ENCODE results near the gene RBBP5.
A peak's percentile ranks its signal among the peaks of the same experiment; 100 is the strongest.

Gene RBBP5

DNA sequence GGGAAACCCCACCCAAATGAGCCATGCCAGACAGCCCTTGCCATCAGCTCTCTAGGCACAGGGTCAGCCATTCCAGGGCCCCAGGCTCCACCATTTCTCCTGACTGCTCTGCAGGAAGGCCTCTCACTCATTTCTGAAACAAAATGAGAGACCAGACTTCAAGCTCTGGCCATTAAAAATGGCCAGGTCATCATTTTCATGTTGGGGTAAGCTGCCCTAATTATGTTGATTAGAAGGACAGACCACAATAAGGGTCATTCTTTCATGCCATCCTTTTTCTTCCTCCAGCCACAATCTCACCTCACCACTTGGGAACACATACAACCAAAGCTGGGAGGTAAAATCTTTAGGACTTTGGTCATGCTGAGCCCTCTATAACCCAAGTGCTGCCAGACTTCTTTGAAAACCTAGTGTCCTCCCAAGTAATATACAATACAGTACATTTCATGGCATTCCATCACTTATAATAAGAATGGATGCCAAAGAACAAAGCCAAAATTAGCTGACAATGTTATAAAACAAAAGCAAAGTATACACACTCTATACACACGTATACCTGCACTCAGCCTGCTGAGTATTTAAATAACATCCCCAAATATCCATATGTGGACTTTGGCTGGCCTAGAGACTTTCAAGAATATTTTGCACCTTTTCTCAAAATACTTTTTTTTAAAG is 22.4 kb upstream of the RBBP5 start:
- no peak overlapping the region for H3K27ac ChIP-seq
- no peak for TF ChIP-seq ZFX (IDR thresholded peaks at IDR 0.05; ENCODE audit: borderline replicate concordance)
- TF ChIP-seq, protein P1, sequence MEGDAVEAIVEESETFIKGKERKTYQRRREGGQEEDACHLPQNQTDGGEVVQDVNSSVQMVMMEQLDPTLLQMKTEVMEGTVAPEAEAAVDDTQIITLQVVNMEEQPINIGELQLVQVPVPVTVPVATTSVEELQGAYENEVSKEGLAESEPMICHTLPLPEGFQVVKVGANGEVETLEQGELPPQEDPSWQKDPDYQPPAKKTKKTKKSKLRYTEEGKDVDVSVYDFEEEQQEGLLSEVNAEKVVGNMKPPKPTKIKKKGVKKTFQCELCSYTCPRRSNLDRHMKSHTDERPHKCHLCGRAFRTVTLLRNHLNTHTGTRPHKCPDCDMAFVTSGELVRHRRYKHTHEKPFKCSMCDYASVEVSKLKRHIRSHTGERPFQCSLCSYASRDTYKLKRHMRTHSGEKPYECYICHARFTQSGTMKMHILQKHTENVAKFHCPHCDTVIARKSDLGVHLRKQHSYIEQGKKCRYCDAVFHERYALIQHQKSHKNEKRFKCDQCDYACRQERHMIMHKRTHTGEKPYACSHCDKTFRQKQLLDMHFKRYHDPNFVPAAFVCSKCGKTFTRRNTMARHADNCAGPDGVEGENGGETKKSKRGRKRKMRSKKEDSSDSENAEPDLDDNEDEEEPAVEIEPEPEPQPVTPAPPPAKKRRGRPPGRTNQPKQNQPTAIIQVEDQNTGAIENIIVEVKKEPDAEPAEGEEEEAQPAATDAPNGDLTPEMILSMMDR (IDR thresholded peaks at IDR 0.05): no peak

DNA sequence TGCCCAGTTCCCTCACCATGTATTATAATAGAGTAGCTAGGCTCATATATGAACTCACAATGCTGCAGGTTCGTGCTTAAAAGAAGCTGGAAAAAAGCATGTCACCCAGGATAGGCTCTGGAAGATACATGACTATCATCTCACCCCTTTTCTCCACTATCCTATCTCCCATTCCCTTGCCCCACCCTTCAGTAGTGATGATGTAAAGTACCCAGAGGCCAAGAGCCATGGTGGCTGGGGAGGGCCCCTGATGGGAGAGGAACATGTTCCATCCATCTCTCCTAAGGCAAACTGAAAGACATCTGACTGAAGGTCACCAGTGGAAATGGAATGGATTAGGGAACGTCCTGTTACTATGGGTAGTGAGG is 20.3 kb upstream of the RBBP5 start:
- H3K27ac ChIP-seq: no peak overlapping the region
- TF ChIP-seq, protein P1 (IDR thresholded peaks at IDR 0.05): no peak
- no peak for TF ChIP-seq ZFX (IDR thresholded peaks at IDR 0.05; ENCODE audit: borderline replicate concordance)

DNA sequence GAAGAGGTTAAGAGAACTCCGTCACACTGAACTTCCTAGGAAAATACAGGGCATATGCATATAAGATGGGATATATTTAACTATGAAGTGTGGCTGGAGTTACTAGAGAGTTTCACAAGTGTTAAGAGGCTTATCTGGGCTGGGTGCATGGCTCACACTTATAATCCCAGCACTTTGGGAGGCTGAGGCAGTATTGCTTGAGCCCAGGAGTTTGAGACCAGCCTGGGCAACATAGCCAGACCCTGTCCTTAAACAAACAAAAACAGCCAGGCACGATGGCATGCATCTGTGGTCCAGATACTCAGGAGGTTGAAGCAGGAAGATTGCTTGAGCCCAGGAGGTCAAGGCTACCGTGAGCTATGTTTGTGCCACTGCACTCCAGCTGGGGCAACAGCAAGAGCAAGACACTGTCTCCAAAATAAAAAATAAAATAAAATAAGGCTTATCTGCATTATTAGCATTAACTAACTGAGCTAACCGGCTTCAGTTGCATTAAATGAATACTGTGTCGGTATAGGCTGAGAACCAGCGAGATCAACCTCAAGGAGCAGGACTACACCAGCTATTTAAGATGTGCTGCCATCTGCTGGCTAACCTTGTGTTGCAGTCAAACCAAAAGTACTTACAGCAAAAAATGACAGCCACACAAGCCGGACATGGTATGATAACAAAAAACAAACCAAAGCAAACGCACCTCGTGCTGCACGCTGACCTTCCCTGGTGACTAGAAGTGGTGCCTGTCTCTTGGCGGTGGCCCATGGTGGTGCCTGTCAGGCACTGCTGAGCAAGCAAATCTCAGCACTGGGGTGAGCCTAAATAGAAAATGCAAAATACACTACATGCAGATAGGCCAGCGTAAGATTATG is 19.7 kb upstream of the RBBP5 start:
- TF ChIP-seq, protein P1 (IDR thresholded peaks at IDR 0.05): peak; percentile 98
- no peak for TF ChIP-seq ZFX (IDR thresholded peaks at IDR 0.05; ENCODE audit: borderline replicate concordance)
- H3K27ac ChIP-seq: no peak overlapping the region

DNA sequence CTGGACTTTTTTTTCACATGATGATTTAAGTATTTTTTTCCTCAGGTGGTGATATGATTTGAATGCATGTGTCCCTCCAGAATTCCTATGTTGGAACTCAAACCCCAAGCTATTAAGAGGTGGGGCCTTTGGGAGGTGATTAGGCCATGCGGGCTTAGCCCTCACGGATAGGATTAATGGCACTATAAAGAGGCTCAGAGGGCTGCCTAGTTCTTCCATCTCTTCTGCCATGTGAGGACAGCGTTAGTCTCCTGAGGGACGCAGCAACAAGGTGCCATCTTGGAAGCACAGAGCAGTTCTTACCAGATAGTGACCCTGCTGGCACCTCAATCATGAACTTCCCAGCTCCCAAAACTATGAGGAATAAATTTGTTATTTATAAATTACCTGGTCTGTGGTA is 18.3 kb upstream of the RBBP5 start:
- TF ChIP-seq ZFX (IDR thresholded peaks at IDR 0.05; ENCODE audit: borderline replicate concordance): no peak
- TF ChIP-seq, protein P1 (IDR thresholded peaks at IDR 0.05): no peak
- H3K27ac ChIP-seq: no peak overlapping the region

DNA sequence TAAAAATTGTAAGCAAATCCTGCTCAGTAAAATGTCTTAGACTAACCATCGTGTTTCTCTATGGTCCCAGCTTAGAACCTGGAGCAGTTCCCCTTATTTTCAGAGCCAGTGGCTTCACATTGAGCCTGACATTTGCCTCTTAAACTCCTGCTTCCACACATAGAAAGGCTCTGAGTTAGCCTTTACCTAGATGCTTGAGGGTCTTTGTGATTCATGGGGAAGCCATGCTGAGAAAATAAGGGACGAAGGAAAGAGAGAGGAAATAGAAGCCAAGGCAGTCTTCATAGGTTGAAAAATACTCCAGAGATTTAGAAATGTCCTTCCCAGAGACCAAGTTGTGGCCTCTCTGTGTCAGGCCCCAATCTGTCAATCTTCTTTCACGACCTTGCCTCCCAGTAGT is 16.1 kb upstream of the RBBP5 start:
- no peak overlapping the region for H3K27ac ChIP-seq

DNA sequence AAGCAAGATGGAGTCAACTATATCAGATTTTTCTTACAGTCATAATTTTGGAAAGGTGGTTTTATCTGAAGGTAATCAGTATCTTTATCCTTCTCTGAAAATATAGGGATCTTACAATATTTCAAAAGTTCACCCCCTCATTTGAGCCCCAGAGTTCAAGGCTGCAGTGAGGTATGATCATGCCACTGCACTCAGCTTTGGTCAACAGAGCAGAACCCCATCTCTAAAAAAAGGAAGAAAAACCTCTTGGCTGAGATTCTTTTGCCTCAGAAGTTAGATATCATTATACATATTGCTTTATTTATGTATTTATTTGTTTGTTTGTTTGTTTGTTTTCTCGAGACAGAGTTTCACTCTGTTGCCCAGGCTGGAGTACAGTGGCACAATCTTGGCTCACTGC is 11.5 kb upstream of the RBBP5 start:
- TF ChIP-seq ZFX (IDR thresholded peaks at IDR 0.05; ENCODE audit: borderline replicate concordance): no peak
- TF ChIP-seq, protein P1 (IDR thresholded peaks at IDR 0.05): no peak

More for the DNA sequence above, 16.1 kb upstream of the RBBP5 start:
- no peak for TF ChIP-seq ZFX (IDR thresholded peaks at IDR 0.05; ENCODE audit: borderline replicate concordance)
- TF ChIP-seq, protein P1 (IDR thresholded peaks at IDR 0.05): no peak

More for the DNA sequence above, 11.5 kb upstream of the RBBP5 start:
- no peak overlapping the region for H3K27ac ChIP-seq

Data from 22Rv1 (cell line).